ENCODE results near the gene SPIRE2. TPM values are rescaled to one million over a fixed set of nuclear protein-coding genes. Genes with fewer than 3 reads are reported as not detected.

The SPIRE2 gene
- total and polyA plus RNA-seq, 2 of the 13 experiments (the other 11 are each of a cell fraction or from before 2014, with no cell fraction given) = 13.3 to 37.5 TPM

DNA sequence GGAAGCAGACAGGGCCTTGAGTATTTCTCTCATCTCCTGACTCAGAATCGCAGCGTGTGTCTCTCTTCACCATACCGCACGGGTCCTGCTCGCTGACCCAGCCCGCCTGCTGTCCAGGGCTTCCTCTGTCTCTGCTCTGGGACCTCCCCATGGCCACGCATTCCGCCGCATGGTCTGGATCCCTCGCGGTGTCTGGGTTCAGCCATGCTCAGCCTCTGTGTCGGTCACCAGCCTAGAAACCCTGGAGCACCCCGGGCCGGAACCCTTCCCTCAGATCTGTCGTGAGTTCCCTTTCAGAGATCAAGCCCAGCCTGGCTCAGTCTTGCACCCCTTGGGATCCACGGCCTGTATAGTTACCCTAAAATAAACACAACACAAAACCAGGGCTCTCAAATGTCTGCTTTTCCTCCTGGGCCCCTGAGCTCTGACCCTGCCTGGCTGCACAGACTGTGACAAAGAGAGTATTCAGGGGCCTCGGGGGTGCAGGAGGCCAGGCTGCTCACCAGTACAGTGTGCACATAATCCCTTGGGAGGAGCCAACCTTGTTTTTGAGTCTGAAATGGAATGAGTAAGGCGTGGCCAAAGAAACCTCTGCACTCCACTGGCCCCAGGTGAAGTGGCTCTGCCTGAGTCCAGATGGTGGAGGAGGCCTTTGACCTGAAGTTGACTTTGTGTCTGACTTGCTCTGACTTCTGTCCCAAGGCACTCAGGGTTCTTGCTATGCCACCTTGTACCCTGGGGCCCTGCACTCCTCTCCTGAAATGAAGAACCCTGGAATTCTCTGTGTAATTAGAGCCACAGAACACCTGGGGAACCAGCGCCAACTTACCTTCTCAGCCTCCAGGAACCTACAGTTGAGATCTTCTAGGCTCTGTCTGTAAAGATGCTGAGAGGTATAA, 5.8 kb upstream of the SPIRE2 start (continued):
- no peak for TF ChIP-seq ATF7 (IDR thresholded peaks at IDR 0.05)
- TF ChIP-seq ATF7 (CRISPR knock-in tag; IDR thresholded peaks at IDR 0.05) = no peak
- TF ChIP-seq PPARG (CRISPR knock-in tag; conservative IDR thresholded peaks at IDR 0.05) = peak; percentile 85
- no peak for TF ChIP-seq NFE2 (CRISPR knock-in tag; IDR thresholded peaks at IDR 0.05)
- no peak for TF ChIP-seq CC2D1A (CRISPR knock-in tag; IDR thresholded peaks at IDR 0.05)
- peak; percentile 22 for TF ChIP-seq CCAR2 (optimal IDR thresholded peaks at IDR 0.05; ENCODE audit: low read depth, low read length)
- no peak for TF ChIP-seq ZNF720 (CRISPR knock-in tag; IDR thresholded peaks at IDR 0.05)
- TF ChIP-seq FOXO4 (CRISPR knock-in tag; conservative IDR thresholded peaks at IDR 0.05) = no peak
- no peak; the same call in 1 of the 2 replicates for TF ChIP-seq PBX3 (CRISPR knock-in tag; IDR thresholded peaks at IDR 0.05; ENCODE audit: borderline replicate concordance)
- TF ChIP-seq FOXK2 (IDR thresholded peaks at IDR 0.05) = peak; percentile 66; the same call in 1 of the 2 replicates
- TF ChIP-seq HNF4G (IDR thresholded peaks at IDR 0.05; ENCODE audit: borderline replicate concordance, low read depth, low read length) = peak; percentile 80; the same call in 1 of the 2 replicates
- TF ChIP-seq HNF4G (CRISPR knock-in tag; IDR thresholded peaks at IDR 0.05; ENCODE audit: borderline replicate concordance, low read depth) = 0 out of 2 replicates have a peak, but pooled peaks have one; percentile 79
- TF ChIP-seq ZNF430 (CRISPR knock-in tag; IDR thresholded peaks at IDR 0.05) = peak; percentile 97
- TF ChIP-seq ZNF792 (CRISPR knock-in tag; IDR thresholded peaks at IDR 0.05) = 0 out of 2 replicates have a peak, but pooled peaks have one; percentile 50
- no peak; the same call in 1 of the 2 replicates for TF ChIP-seq ZNF597 (CRISPR knock-in tag; IDR thresholded peaks at IDR 0.05)
- TF ChIP-seq ZNF766 (CRISPR knock-in tag; IDR thresholded peaks at IDR 0.05; ENCODE audit: borderline replicate concordance) = peak; percentile 99
- TF ChIP-seq ZNF329 (CRISPR knock-in tag; IDR thresholded peaks at IDR 0.05; ENCODE audit: low read depth) = peak; percentile 93
- no peak for TF ChIP-seq ZBTB21 (CRISPR knock-in tag; IDR thresholded peaks at IDR 0.05)
- TF ChIP-seq SOX6 (IDR thresholded peaks at IDR 0.05) = no peak
- peak; percentile 97 for TF ChIP-seq SOX6 (CRISPR knock-in tag; IDR thresholded peaks at IDR 0.05)
- TF ChIP-seq ARNTL (CRISPR knock-in tag; IDR thresholded peaks at IDR 0.05) = peak; percentile 72; the same call in 1 of the 2 replicates
- TF ChIP-seq ZNF24 (IDR thresholded peaks at IDR 0.05) = no peak
- TF ChIP-seq DR1 (CRISPR knock-in tag; IDR thresholded peaks at IDR 0.05) = peak; percentile 81
- TF ChIP-seq ERF (CRISPR knock-in tag; IDR thresholded peaks at IDR 0.05) = peak; percentile 87
- peak; percentile 99 for TF ChIP-seq SAFB2 (CRISPR knock-in tag; IDR thresholded peaks at IDR 0.05; ENCODE audit: borderline replicate concordance, low read depth)
- TF ChIP-seq GFI1 (CRISPR knock-in tag; IDR thresholded peaks at IDR 0.05; ENCODE audit: borderline replicate concordance) = peak; percentile 100
- TF ChIP-seq LCORL (IDR thresholded peaks at IDR 0.05) = peak; percentile 7; the same call in 1 of the 2 replicates
- TF ChIP-seq LCORL (CRISPR knock-in tag; IDR thresholded peaks at IDR 0.05) = peak; percentile 97

Data from HepG2 (cell line).